HG03571 (cell line): ENCODE data around the gene DPP4.
A peak's percentile ranks its signal among the peaks of the same experiment; 100 is the strongest.
"Not testable (repeated sequence)": the region's sequence is repeated elsewhere in the genome, so short reads cannot be mapped to it uniquely, and the experiment has no call there.

Source experiments
- ATAC-seq: cut with Tn5 transposase; IDR thresholded peaks from one replicate; pipeline ENCODE4 v1.9.1; 2021; ENCODE audit not compliant: unreplicated experiment

DPP4 gene

GRCh38 chr2:162058973-162059668 is 14.9 kb downstream of the DPP4 start:
- ATAC-seq = peak; percentile 76

- ATAC-seq = no peak
These were observed 16.6 kb downstream of the DPP4 start for GRCh38 chr2:162057426-162057825.

GRCh38 chr2:162056796-162057399 is 17.1 kb downstream of the DPP4 start:
- ATAC-seq = no peak

- no peak for ATAC-seq
These were observed 20.2 kb downstream of the DPP4 start for GRCh38 chr2:162053808-162054155.

- no peak for ATAC-seq
These were observed 20.8 kb downstream of the DPP4 start for GRCh38 chr2:162053066-162053807.

GRCh38 chr2:162050513-162050961 is 23.5 kb downstream of the DPP4 start:
- ATAC-seq = no peak

- ATAC-seq = not testable (repeated sequence)
These were observed 24.9 kb downstream of the DPP4 start for GRCh38 chr2:162049089-162049488.

GRCh38 chr2:162044586-162044985 is 29.4 kb downstream of the DPP4 start:
- ATAC-seq = no peak

- no peak for ATAC-seq
These were observed 30.9 kb downstream of the DPP4 start for GRCh38 chr2:162043132-162043531.

- no peak for ATAC-seq
These were observed 32.5 kb downstream of the DPP4 start for GRCh38 chr2:162041485-162041884.

- no peak for ATAC-seq
These were observed 35.3 kb downstream of the DPP4 start for GRCh38 chr2:162038725-162039124.

GRCh38 chr2:162037886-162038285 is 36.1 kb downstream of the DPP4 start:
- no peak for ATAC-seq

- no peak for ATAC-seq
These were observed 36.8 kb downstream of the DPP4 start for GRCh38 chr2:162037028-162037795.

GRCh38 chr2:162035981-162036380 is 38.0 kb downstream of the DPP4 start:
- ATAC-seq = no peak

- ATAC-seq = no peak
These were observed 43.4 kb downstream of the DPP4 start for GRCh38 chr2:162030363-162031190.

- ATAC-seq = no peak
These were observed 44.6 kb downstream of the DPP4 start for GRCh38 chr2:162029287-162029901.

GRCh38 chr2:162028511-162028910 is 45.5 kb downstream of the DPP4 start:
- no peak for ATAC-seq

GRCh38 chr2:162025121-162025911 is 48.7 kb downstream of the DPP4 start:
- no peak for ATAC-seq

- ATAC-seq = no peak
These were observed 51.6 kb downstream of the DPP4 start for GRCh38 chr2:162022290-162022945.
